Endothelial cell of umbilical vein (primary cell): ENCODE data around the gene ADAMTS17. TPM values are rescaled to one million over a fixed set of nuclear protein-coding genes. Genes with fewer than 3 reads are reported as not detected.

ENCODE experiments used
- BruUV-seq: library from RNA; stranded (reverse); fragments of 400-500 nt; replicated peaks from 2 replicates; lab custom pipeline; 2021; lab: Mats Ljungman, UMichigan
- CTCF ChIA-PET: fragments of 300-600, 350-600 bp; sonication (Branson Sonifier 250); formaldehyde crosslinking; loops from one replicate; lab custom pipeline; 2021; ENCODE audit warnings: antibody characterized with exemption, inconsistent platforms; lab: Charles Lee
- POLR2A ChIA-PET: fragments of 300-600, 350-600 bp; sonication (Branson Sonifier 250); formaldehyde crosslinking; loops from one replicate; lab custom pipeline; 2021; ENCODE audit warnings: antibody characterized with exemption, inconsistent platforms; lab: Charles Lee
- DNase-seq: peaks from one replicate; pipeline ENCODE4 v3.0.0-alpha.2; 2011; ENCODE audit warnings: low read depth, low spot score
- FAIRE-seq: peaks from 2 replicates; lab custom pipeline; 2011; peaks lifted over from hg19 to GRCh38; lab: Jason Lieb, UNC
- H2AFZ ChIP-seq: 2 replicates; pipeline ENCODE4 v1.6.0; 2012; ENCODE audit warnings: low read depth, low read length, control low read depth, inconsistent platforms
- H3K27ac ChIP-seq: 2 replicates; pipeline ENCODE4 v1.5.1; 2011; ENCODE audit warnings: low read depth, mild to moderate bottlenecking, control low read depth, low read length, moderate library complexity; ENCODE audit not compliant: insufficient read depth
- H3K27me3 ChIP-seq, 2 experiments: 2 replicates each; pipeline versions ENCODE4 v1.6.0 to v1.6.1; 2011; ENCODE audit warnings: low read length in 2 of 2, mixed read lengths in 1 of 2; ENCODE audit not compliant: control insufficient read depth in 2 of 2, insufficient read depth in 2 of 2
- H3K36me3 ChIP-seq, 2 experiments: 2 replicates in 1 of 2; 3 replicates in 1 of 2; pipeline ENCODE4 v1.5.1; 2011; ENCODE audit warnings: low read length in 2 of 2, mild to moderate bottlenecking in 1 of 2, moderate library complexity in 1 of 2; ENCODE audit not compliant: control insufficient read depth in 2 of 2, insufficient read depth in 2 of 2; ENCODE audit errors: extremely low read depth in 1 of 2
- H3K4me1 ChIP-seq: 3 replicates; pipeline ENCODE4 v1.5.1; 2011; ENCODE audit warnings: mild to moderate bottlenecking, low read length; ENCODE audit not compliant: control insufficient read depth, insufficient read depth; ENCODE audit errors: extremely low read depth
- H3K4me2 ChIP-seq: 2 replicates; pipeline ENCODE4 v1.6.1; 2011; ENCODE audit warnings: low read length, control low read depth, mixed read lengths; ENCODE audit not compliant: insufficient read depth
- H3K4me3 ChIP-seq, 3 experiments: fragments of 200-600 bp in 1 of 3; sonication (generic), shearing (Covaris generic) in 1 of 3; replicated peaks in 1 of 3; 2 replicates each; pipeline ENCODE4 v1.5.1; 2011 to 2016; ENCODE audit warnings: control low read depth in 3 of 3, low read length in 3 of 3, mild to moderate bottlenecking in 2 of 3, inconsistent platforms in 1 of 3, low read depth in 1 of 3, moderate library complexity in 1 of 3; ENCODE audit not compliant: insufficient read depth in 1 of 3
- H3K79me2 ChIP-seq: 2 replicates; pipeline ENCODE4 v1.6.0; 2012; ENCODE audit warnings: low read length, inconsistent platforms; ENCODE audit not compliant: control insufficient read depth, insufficient read depth
- H3K9ac ChIP-seq: replicated peaks from 2 replicates; pipeline ENCODE3; 2011; ENCODE audit warnings: low read length, control low read depth; ENCODE audit not compliant: insufficient read depth; ENCODE audit errors: extremely low read depth
- H3K9me1 ChIP-seq: replicated peaks from 3 replicates; pipeline ENCODE4 v1.6.0; 2011; ENCODE audit warnings: mild to moderate bottlenecking, low read length; ENCODE audit not compliant: control insufficient read depth, insufficient read depth; ENCODE audit errors: extremely low read depth
- H3K9me3 ChIP-seq: replicated peaks from 2 replicates; pipeline ENCODE4 v1.5.1; 2012; ENCODE audit warnings: low read length, inconsistent platforms; ENCODE audit not compliant: control insufficient read depth, insufficient read depth
- H4K20me1 ChIP-seq: replicated peaks from 2 replicates; pipeline ENCODE3; 2011; ENCODE audit warnings: mild to moderate bottlenecking, low read length; ENCODE audit not compliant: control insufficient read depth, insufficient read depth; ENCODE audit errors: extremely low read depth
- CTCF ChIP-seq, 2 donors: IDR thresholded peaks; 1 replicate in 1 of 2; 2 replicates in 1 of 2; pipeline ENCODE4 v1.5.1; 2011; ENCODE audit warnings: low read length in 2 of 2, mild to moderate bottlenecking in 2 of 2, moderate library complexity in 2 of 2, control low read depth in 1 of 2, inconsistent platforms in 1 of 2, low read depth in 1 of 2; ENCODE audit not compliant: insufficient read depth in 1 of 2; ENCODE audit errors: extremely low read depth in 1 of 2
- EZH2 ChIP-seq: IDR thresholded peaks from 2 replicates; pipeline ENCODE4 v1.6.1; 2012; ENCODE audit warnings: borderline replicate concordance, low read depth, mild to moderate bottlenecking, moderate library complexity, low read length, inconsistent platforms; ENCODE audit not compliant: severe bottlenecking
- FOS ChIP-seq: IDR thresholded peaks from 2 replicates; pipeline ENCODE4 v1.6.1; 2011; ENCODE audit warnings: mild to moderate bottlenecking, low read length, moderate library complexity, borderline replicate concordance; ENCODE audit not compliant: insufficient read depth
- GATA2 ChIP-seq: IDR thresholded peaks from 2 replicates; pipeline ENCODE4 v1.7.0; 2011; ENCODE audit warnings: low read depth, mild to moderate bottlenecking, moderate library complexity, mixed read lengths, low read length; ENCODE audit not compliant: insufficient read length, insufficient read depth
- JUN ChIP-seq: IDR thresholded peaks from 2 replicates; pipeline ENCODE4 v1.6.1; 2011; ENCODE audit warnings: borderline replicate concordance, low read depth; ENCODE audit not compliant: insufficient read length, insufficient read depth
- MAX ChIP-seq: IDR thresholded peaks from 2 replicates; pipeline ENCODE4 v1.6.1; 2011; ENCODE audit not compliant: insufficient read depth, insufficient read length
- MYC ChIP-seq: IDR thresholded peaks from one replicate; pipeline ENCODE4 v1.6.1; 2011; ENCODE audit warnings: mild to moderate bottlenecking, low read depth, low read length
- POLR2A ChIP-seq: IDR thresholded peaks from 2 replicates; pipeline ENCODE4 v1.6.1; 2012; ENCODE audit warnings: low read depth, mild to moderate bottlenecking, control low read depth, low read length
- POLR2AphosphoS5 ChIP-seq: IDR thresholded peaks from 2 replicates; pipeline ENCODE4 v1.6.1; 2012; ENCODE audit warnings: low read depth, mild to moderate bottlenecking, control low read depth, low read length, moderate library complexity; ENCODE audit not compliant: insufficient read depth
- dilution Hi-C: fragments of 300-500 bp; cut with MboI; formaldehyde crosslinking; loops from one replicate; pipeline ENCODE4 v1.15.0; 2019; ENCODE audit warnings: low sequenced_read_pairs; ENCODE audit not compliant: extremely low pct_ligation_motif_present
- intact Hi-C: fragments of 100-400 bp; cut with micrococcal nuclease; formaldehyde crosslinking; loops from one replicate; pipeline ENCODE4 v1.10.0; 2022
- polyA plus RNA-seq, 4 experiments: library from polyadenylated mRNA; depleted of rRNA in 3 of 4; stranded (reverse) in 3 of 4; unstranded in 1 of 4; fragments of >200 nt; gene quantifications; 2 replicates each; pipeline versions ENCODE4 v1.2.1 to v1.2.3, GENCODE V29; 2011 to 2012; ENCODE audit warnings: missing spikeins in 1 of 4
- total RNA-seq: library from RNA; stranded (reverse); gene quantifications from 2 replicates; pipeline ENCODE4 v1.2.3, GENCODE V29; 2021

ADAMTS17 gene
- total and polyA plus RNA-seq, 2 donors (not counting 3 experiments of a cell fraction or from before 2014, with no cell fraction given) = 0.12 TPM; not detected in 1

GRCh38 chr15:100275641-100276040, 66.1 kb downstream of the ADAMTS17 start:
- ChIA-PET CTCF (no interaction called here), POLR2A (no interaction called here)
- FAIRE-seq (no peak), DNase-seq (no peak)
- no peak overlapping the region for H3K4me3 ChIP-seq
- no peaks in the 10 kb centered on the region for H3K27me3 ChIP-seq
- no peak overlapping the region for H2AFZ ChIP-seq
- H3K9me3 ChIP-seq = peaks cover 12% of the 10 kb centered on the region
- no peaks in the 10 kb centered on the region for H3K4me1 ChIP-seq
- TF ChIP-seq MAX = no peak
- no peak for TF ChIP-seq POLR2A
- no peak for TF ChIP-seq GATA2
- TF ChIP-seq POLR2AphosphoS5 = no peak
- no peak for TF ChIP-seq EZH2
- TF ChIP-seq FOS = no peak
- no peak for TF ChIP-seq CTCF (IDR thresholded peaks at IDR 0.05; ENCODE audit: extremely low read depth in 1 of 2, insufficient read depth in 1 of 2, low read depth in 1 of 2, low read length in 2 of 2)
- no peak for TF ChIP-seq MYC
- no peak for TF ChIP-seq JUN
- no peak overlapping the region for H3K4me2 ChIP-seq
- no peaks in the 10 kb centered on the region for H3K9me1 ChIP-seq
- intact Hi-C loops = no loop called here
- BruUV-seq = no TSS peak
- no peak overlapping the region for H3K27ac ChIP-seq
- no peaks in the 10 kb centered on the region for H3K79me2 ChIP-seq
- H3K9ac ChIP-seq = no peak overlapping the region
- H4K20me1 ChIP-seq = no peaks in the 10 kb centered on the region
- H3K36me3 ChIP-seq = no peaks in the 10 kb centered on the region
- dilution Hi-C loops = no loop called here
